Skeletal muscle satellite cell (primary cell): Measurements from ENCODE around the gene RBM18. TPM values are rescaled to one million over a fixed set of nuclear protein-coding genes. Genes with fewer than 3 reads are reported as not detected.
A peak's percentile ranks its signal among the peaks of the same experiment; 100 is the strongest.

Experiments
- H3K27me3 ChIP-seq: 2 replicates; pipeline ENCODE4 v1.7.0; 2013; ENCODE audit warnings: low read length; ENCODE audit not compliant: control insufficient read depth, insufficient read depth
- H3K36me3 ChIP-seq: 2 replicates; pipeline ENCODE4 v1.7.0; 2013; ENCODE audit warnings: mild to moderate bottlenecking, control low read depth, low read length; ENCODE audit not compliant: insufficient read depth
- H3K4me1 ChIP-seq: 2 replicates; pipeline ENCODE4 v1.7.0; 2013; ENCODE audit warnings: low read length; ENCODE audit not compliant: control insufficient read depth, insufficient read depth
- H3K4me2 ChIP-seq: 2 replicates; pipeline ENCODE4 v1.7.0; 2013; ENCODE audit warnings: mild to moderate bottlenecking, low read length
- H3K4me3 ChIP-seq: 2 replicates; pipeline ENCODE4 v1.7.0; 2013; ENCODE audit warnings: low read length
- H3K9ac ChIP-seq: 2 replicates; pipeline ENCODE4 v1.7.0; 2013; ENCODE audit warnings: mild to moderate bottlenecking, low read depth, low read length, moderate library complexity
- H3K9me3 ChIP-seq: replicated peaks from 2 replicates; pipeline ENCODE4 v1.7.0; 2013; ENCODE audit warnings: mild to moderate bottlenecking, control low read depth, low read length
- total RNA-seq: library from RNA; depleted of rRNA; stranded (reverse); fragments of >200 nt; gene quantifications from 2 replicates; pipeline ENCODE4 v1.2.3, GENCODE V29; 2012; rRNA removed

RBM18 gene, protein sequence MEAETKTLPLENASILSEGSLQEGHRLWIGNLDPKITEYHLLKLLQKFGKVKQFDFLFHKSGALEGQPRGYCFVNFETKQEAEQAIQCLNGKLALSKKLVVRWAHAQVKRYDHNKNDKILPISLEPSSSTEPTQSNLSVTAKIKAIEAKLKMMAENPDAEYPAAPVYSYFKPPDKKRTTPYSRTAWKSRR
- 6.6 and 9.4 TPM in 2 replicates for total RNA-seq

DNA sequence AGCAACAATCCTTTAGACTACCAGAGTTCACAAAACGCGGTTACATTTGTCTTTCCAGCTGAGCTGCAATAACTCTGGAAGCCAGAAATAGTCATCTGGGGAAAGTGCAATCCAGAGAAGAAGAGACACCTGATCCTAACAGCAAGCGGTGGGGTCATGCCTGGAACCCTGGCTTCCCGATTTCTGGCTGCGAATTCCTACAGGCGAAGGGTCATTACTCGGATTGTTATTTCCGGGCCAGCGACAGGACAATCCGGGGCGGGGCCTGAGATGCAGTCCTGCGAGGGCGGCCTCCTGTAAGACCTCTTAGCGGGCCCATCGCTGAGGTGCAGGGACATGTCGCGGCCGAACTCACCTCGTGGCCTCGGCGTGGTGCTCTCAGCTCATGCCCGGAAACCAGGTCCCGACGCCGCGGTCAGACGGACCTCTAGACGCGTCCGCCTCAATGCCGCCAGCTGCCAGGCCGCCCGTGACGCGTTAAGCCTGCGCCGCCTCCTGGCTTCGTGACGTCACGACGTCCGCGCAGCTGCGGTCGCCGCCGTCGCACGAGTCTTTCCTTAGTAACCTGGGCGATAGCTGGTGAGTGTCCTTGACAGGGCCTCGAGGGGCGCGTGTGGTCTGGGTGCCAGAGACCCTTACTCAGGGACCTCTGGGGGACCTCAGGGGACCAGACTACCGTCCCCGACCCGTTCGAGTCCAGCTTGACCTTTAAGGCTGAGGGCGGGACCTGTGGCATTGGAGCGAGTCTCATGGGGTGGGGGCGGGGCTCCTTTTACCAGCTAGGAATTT is at the start of gene RBM18, which contains the start of gene MRRF:
Gene RBM18, minus strand, starts transcription at position 481 of the 789 bp plus-strand sequence. CDS start 3,348 bp downstream, outside the sequence.
Gene MRRF, plus strand, starts transcription at position 523 of the 789 bp plus-strand sequence. CDS start 6,010 bp downstream, outside the sequence.
- no peaks in the 10 kb centered on the region for H3K9me3 ChIP-seq
- H3K4me2 ChIP-seq: peak within 1 kb of the TSS; percentile 88
- H3K36me3 ChIP-seq: peaks cover 13% of the 10 kb centered on the region
- peaks cover 20% of the 10 kb centered on the region for H3K4me1 ChIP-seq
- H3K4me3 ChIP-seq: peak within 1 kb of the TSS; percentile 97
- H3K9ac ChIP-seq: peak within 1 kb of the TSS; percentile 97
- no peaks in the 10 kb centered on the region for H3K27me3 ChIP-seq

GRCh38 chr9:122314165-122314564 is 49.5 kb upstream of the RBM18 start:
- Histone ChIP-seq H3K27me3 (no peaks in the 10 kb centered on the region), H3K9ac (no peak overlapping the region), H3K36me3 (peaks cover 32% of the 10 kb centered on the region), H3K4me2 (no peak overlapping the region), H3K9me3 (no peaks in the 10 kb centered on the region), H3K4me1 (no peaks in the 10 kb centered on the region), H3K4me3 (no peak overlapping the region)

- Histone ChIP-seq H3K36me3 (peaks cover 41% of the 10 kb centered on the region), H3K4me3 (no peak overlapping the region), H3K9ac (no peak overlapping the region)
These were observed 45.2 kb upstream of the RBM18 start for GRCh38 chr9:122309861-122310260.

DNA sequence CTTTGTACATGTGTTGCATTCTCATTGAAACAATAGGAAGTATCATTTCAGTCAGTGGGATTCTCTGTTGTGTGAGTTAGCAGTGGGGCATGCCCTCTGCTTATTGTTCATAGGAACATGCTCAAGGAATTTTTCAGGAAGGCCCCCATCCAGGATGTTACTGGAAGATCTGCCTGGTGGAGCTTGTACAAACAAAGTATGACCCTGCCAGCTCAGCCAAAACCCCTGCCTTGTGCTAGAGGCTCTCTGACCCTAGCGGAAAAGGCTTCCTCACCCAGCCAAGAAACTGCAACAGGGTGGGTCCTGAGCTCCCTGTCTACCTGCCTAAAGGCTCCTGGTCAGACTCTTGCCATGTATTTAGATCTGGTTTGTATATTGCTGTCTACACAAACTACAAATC is 43.3 kb upstream of the RBM18 start:
- H3K9me3 ChIP-seq: no peaks in the 10 kb centered on the region
- no peaks in the 10 kb centered on the region for H3K27me3 ChIP-seq
- no peak overlapping the region for H3K9ac ChIP-seq
- H3K4me1 ChIP-seq: peaks cover 14% of the 10 kb centered on the region
- H3K4me3 ChIP-seq: no peak overlapping the region
- H3K36me3 ChIP-seq: peaks cover 27% of the 10 kb centered on the region
- no peak overlapping the region for H3K4me2 ChIP-seq

More at GRCh38 chr9:122309861-122310260, 45.2 kb upstream of the RBM18 start:
- no peaks in the 10 kb centered on the region for H3K4me1 ChIP-seq
- H3K4me2 ChIP-seq: no peak overlapping the region
- no peaks in the 10 kb centered on the region for H3K9me3 ChIP-seq
- no peaks in the 10 kb centered on the region for H3K27me3 ChIP-seq

DNA sequence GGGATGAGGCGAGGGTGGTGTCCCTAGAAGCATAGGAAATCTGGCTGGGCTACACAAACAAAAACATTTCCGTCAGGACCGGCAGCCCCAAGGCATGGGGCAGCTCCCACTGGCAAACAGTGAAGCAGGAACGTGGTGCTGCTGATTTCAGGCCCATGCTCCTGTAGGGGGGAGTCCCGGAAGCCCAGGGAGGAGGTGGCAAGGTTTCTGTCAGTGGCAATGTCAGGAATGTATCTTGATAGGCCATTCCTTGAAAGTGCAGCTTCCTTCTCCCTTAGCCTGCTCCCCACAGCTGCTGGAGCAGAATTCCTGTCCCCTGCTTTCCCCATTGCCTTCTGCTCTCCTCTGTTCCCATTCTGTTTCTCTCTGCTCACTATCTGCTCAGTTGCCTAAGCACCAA is 42.4 kb upstream of the RBM18 start:
- Histone ChIP-seq H3K4me2 (no peak overlapping the region), H3K4me1 (peaks cover 15% of the 10 kb centered on the region), H3K36me3 (peaks cover 19% of the 10 kb centered on the region), H3K9me3 (no peaks in the 10 kb centered on the region), H3K27me3 (no peaks in the 10 kb centered on the region), H3K4me3 (no peak overlapping the region), H3K9ac (no peak overlapping the region)

- no peak overlapping the region for H3K4me2 ChIP-seq
- no peaks in the 10 kb centered on the region for H3K27me3 ChIP-seq
- peaks cover 15% of the 10 kb centered on the region for H3K36me3 ChIP-seq
- H3K9ac ChIP-seq: no peak overlapping the region
- H3K9me3 ChIP-seq: no peaks in the 10 kb centered on the region
- H3K4me3 ChIP-seq: no peak overlapping the region
- H3K4me1 ChIP-seq: peaks cover 15% of the 10 kb centered on the region
These were observed 37.8 kb upstream of the RBM18 start for GRCh38 chr9:122302237-122303093.

GRCh38 chr9:122297512-122297911 is 32.9 kb upstream of the RBM18 start:
- Histone ChIP-seq H3K4me1 (no peaks in the 10 kb centered on the region), H3K27me3 (no peaks in the 10 kb centered on the region), H3K4me2 (no peak overlapping the region), H3K9me3 (no peaks in the 10 kb centered on the region), H3K36me3 (peaks cover 23% of the 10 kb centered on the region), H3K4me3 (no peak overlapping the region), H3K9ac (no peak overlapping the region)

GRCh38 chr9:122294531-122294930 is 29.9 kb upstream of the RBM18 start:
- Histone ChIP-seq H3K9ac (no peak overlapping the region), H3K27me3 (no peaks in the 10 kb centered on the region), H3K4me2 (no peak overlapping the region), H3K4me3 (no peak overlapping the region), H3K9me3 (no peaks in the 10 kb centered on the region), H3K36me3 (peaks cover 35% of the 10 kb centered on the region), H3K4me1 (no peaks in the 10 kb centered on the region)

- Histone ChIP-seq H3K27me3 (no peaks in the 10 kb centered on the region), H3K4me2 (no peak overlapping the region), H3K4me3 (no peak overlapping the region), H3K9ac (no peak overlapping the region), H3K4me1 (no peaks in the 10 kb centered on the region), H3K36me3 (peaks cover 50% of the 10 kb centered on the region), H3K9me3 (no peaks in the 10 kb centered on the region)
These were observed 26.8 kb upstream of the RBM18 start for GRCh38 chr9:122291458-122291857.

DNA sequence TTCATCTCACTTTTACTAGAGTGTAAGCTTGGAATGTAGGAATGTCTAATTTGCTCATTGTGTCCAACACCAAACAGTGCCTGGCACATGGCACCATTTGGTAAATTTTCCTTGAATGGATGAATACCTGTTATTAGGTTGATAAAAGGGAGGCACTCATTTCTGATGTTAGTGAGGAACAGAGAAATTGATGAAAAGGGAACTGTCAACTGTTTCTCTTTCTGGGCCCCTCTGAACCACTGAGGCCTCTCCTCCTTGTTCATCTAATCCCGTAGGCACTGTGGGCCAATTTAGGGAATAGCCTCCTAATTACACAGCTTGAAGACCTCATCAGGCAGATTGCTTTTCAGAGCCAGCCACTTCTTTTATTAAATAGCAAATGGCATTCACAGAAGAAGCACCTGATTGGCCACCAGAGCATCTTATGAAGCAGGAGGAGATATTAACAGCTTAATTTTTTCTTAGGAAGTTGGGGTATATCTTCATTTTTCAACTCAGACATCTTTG is 22.6 kb upstream of the RBM18 start:
- H3K9me3 ChIP-seq: no peaks in the 10 kb centered on the region
- no peak overlapping the region for H3K4me3 ChIP-seq
- no peaks in the 10 kb centered on the region for H3K27me3 ChIP-seq
- H3K4me2 ChIP-seq: no peak overlapping the region
- peaks cover 54% of the 10 kb centered on the region for H3K36me3 ChIP-seq
- no peak overlapping the region for H3K9ac ChIP-seq
- H3K4me1 ChIP-seq: no peaks in the 10 kb centered on the region

DNA sequence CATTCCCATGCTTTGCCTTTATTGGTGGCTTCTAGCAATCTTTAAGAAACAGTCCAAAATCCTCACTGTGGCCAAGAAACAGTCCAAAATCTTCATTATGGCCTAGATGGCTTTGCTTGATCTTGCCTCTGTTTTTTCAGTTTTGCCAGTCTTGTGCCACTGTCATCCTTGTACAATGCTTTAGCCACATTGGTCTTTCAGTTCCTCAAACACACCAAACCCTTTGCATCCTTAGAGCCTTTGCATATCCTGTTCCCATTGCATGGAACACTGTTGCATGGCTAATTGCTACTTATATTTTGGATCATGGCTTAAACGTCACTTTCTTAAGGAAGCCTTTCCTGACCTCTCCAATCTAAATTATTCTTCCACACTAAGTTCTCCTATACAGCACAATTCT is 22.1 kb upstream of the RBM18 start:
- Histone ChIP-seq H3K4me3 (no peak overlapping the region), H3K4me2 (no peak overlapping the region), H3K9me3 (no peaks in the 10 kb centered on the region), H3K9ac (no peak overlapping the region), H3K4me1 (no peaks in the 10 kb centered on the region), H3K27me3 (no peaks in the 10 kb centered on the region), H3K36me3 (peaks cover 55% of the 10 kb centered on the region)
